Measurements from ENCODE around the gene RASGRF1.

DNA sequence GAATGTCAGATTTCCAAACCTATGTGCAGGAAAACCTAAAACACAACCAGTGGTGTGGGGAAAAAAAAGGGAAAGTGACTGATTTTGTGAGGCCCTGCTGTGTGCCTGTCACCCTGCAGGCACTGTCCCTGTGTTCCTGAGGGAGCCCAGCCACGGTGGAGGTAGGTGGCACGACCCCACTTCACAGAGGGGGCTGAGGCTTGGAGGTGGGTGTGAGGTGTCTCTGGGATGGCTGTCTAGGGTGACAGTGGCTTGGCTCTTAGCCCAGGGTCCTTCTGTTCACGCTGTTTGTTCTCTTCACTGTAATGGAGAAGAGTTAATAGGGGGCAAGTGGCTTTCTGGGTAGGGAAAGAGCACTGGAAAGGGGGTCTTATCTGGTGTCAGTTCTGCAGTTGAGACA is 22.6 kb downstream of the RASGRF1 start:
- TF ChIP-seq, protein P1, sequence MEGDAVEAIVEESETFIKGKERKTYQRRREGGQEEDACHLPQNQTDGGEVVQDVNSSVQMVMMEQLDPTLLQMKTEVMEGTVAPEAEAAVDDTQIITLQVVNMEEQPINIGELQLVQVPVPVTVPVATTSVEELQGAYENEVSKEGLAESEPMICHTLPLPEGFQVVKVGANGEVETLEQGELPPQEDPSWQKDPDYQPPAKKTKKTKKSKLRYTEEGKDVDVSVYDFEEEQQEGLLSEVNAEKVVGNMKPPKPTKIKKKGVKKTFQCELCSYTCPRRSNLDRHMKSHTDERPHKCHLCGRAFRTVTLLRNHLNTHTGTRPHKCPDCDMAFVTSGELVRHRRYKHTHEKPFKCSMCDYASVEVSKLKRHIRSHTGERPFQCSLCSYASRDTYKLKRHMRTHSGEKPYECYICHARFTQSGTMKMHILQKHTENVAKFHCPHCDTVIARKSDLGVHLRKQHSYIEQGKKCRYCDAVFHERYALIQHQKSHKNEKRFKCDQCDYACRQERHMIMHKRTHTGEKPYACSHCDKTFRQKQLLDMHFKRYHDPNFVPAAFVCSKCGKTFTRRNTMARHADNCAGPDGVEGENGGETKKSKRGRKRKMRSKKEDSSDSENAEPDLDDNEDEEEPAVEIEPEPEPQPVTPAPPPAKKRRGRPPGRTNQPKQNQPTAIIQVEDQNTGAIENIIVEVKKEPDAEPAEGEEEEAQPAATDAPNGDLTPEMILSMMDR (IDR thresholded peaks at IDR 0.05; ENCODE audit: low read depth, low read length), result no peak
- TF ChIP-seq EZH2phosphoT487 (IDR thresholded peaks at IDR 0.05; ENCODE audit: low read depth), result no peak

All from OCI-LY3 (cell line).